Skeletal muscle satellite cell (primary cell): Measurements from ENCODE around the gene MYO1D.

ENCODE experiments used
- H3K27me3 ChIP-seq: 2 replicates; pipeline ENCODE4 v1.7.0; 2013; ENCODE audit warnings: low read length; ENCODE audit not compliant: control insufficient read depth, insufficient read depth
- H3K36me3 ChIP-seq: 2 replicates; pipeline ENCODE4 v1.7.0; 2013; ENCODE audit warnings: mild to moderate bottlenecking, control low read depth, low read length; ENCODE audit not compliant: insufficient read depth
- H3K4me1 ChIP-seq: 2 replicates; pipeline ENCODE4 v1.7.0; 2013; ENCODE audit warnings: low read length; ENCODE audit not compliant: control insufficient read depth, insufficient read depth
- H3K4me2 ChIP-seq: 2 replicates; pipeline ENCODE4 v1.7.0; 2013; ENCODE audit warnings: mild to moderate bottlenecking, low read length
- H3K4me3 ChIP-seq: 2 replicates; pipeline ENCODE4 v1.7.0; 2013; ENCODE audit warnings: low read length
- H3K9ac ChIP-seq: 2 replicates; pipeline ENCODE4 v1.7.0; 2013; ENCODE audit warnings: mild to moderate bottlenecking, low read depth, low read length, moderate library complexity
- H3K9me3 ChIP-seq: replicated peaks from 2 replicates; pipeline ENCODE4 v1.7.0; 2013; ENCODE audit warnings: mild to moderate bottlenecking, control low read depth, low read length

Gene MYO1D

GRCh38 chr17:32601866-32602265 lies 275.1 kb downstream of the MYO1D start:
- no peak overlapping the region for H3K9ac ChIP-seq
- no peak overlapping the region for H3K4me2 ChIP-seq
- H3K36me3 ChIP-seq, result no peaks in the 10 kb centered on the region
- no peaks in the 10 kb centered on the region for H3K9me3 ChIP-seq
- H3K27me3 ChIP-seq, result no peaks in the 10 kb centered on the region
- no peak overlapping the region for H3K4me3 ChIP-seq
- no peaks in the 10 kb centered on the region for H3K4me1 ChIP-seq

GRCh38 chr17:32596628-32597027 lies 280.3 kb downstream of the MYO1D start:
- Histone ChIP-seq H3K9me3 (no peaks in the 10 kb centered on the region), H3K4me1 (no peaks in the 10 kb centered on the region), H3K36me3 (no peaks in the 10 kb centered on the region), H3K4me3 (no peak overlapping the region), H3K27me3 (no peaks in the 10 kb centered on the region), H3K4me2 (no peak overlapping the region), H3K9ac (no peak overlapping the region)

- H3K9ac ChIP-seq, result no peak overlapping the region
- H3K36me3 ChIP-seq, result no peaks in the 10 kb centered on the region
Observed at GRCh38 chr17:32596206-32596605, 280.7 kb downstream of the MYO1D start.

GRCh38 chr17:32593003-32593402 lies 283.9 kb downstream of the MYO1D start:
- Histone ChIP-seq H3K36me3 (no peaks in the 10 kb centered on the region), H3K9me3 (no peaks in the 10 kb centered on the region), H3K9ac (no peak overlapping the region), H3K4me1 (no peaks in the 10 kb centered on the region), H3K27me3 (no peaks in the 10 kb centered on the region), H3K4me2 (no peak overlapping the region), H3K4me3 (no peak overlapping the region)

More at GRCh38 chr17:32596206-32596605, 280.7 kb downstream of the MYO1D start:
- no peak overlapping the region for H3K4me3 ChIP-seq
- no peak overlapping the region for H3K4me2 ChIP-seq
- no peaks in the 10 kb centered on the region for H3K9me3 ChIP-seq
- H3K4me1 ChIP-seq, result no peaks in the 10 kb centered on the region
- H3K27me3 ChIP-seq, result no peaks in the 10 kb centered on the region

GRCh38 chr17:32591405-32591804 lies 285.5 kb downstream of the MYO1D start:
- Histone ChIP-seq H3K9ac (no peak overlapping the region), H3K36me3 (no peaks in the 10 kb centered on the region), H3K4me3 (no peak overlapping the region), H3K9me3 (no peaks in the 10 kb centered on the region), H3K4me2 (no peak overlapping the region), H3K27me3 (no peaks in the 10 kb centered on the region), H3K4me1 (peaks cover 4% of the 10 kb centered on the region)

GRCh38 chr17:32590974-32591373 lies 285.9 kb downstream of the MYO1D start:
- no peak overlapping the region for H3K9ac ChIP-seq
- H3K4me3 ChIP-seq, result no peak overlapping the region
- no peaks in the 10 kb centered on the region for H3K36me3 ChIP-seq
- H3K4me2 ChIP-seq, result no peak overlapping the region
- H3K4me1 ChIP-seq, result peaks cover 4% of the 10 kb centered on the region
- no peaks in the 10 kb centered on the region for H3K9me3 ChIP-seq
- H3K27me3 ChIP-seq, result no peaks in the 10 kb centered on the region

GRCh38 chr17:32588982-32589381 lies 287.9 kb downstream of the MYO1D start:
- Histone ChIP-seq H3K4me1 (peaks cover 4% of the 10 kb centered on the region), H3K4me3 (no peak overlapping the region), H3K9me3 (no peaks in the 10 kb centered on the region), H3K9ac (no peak overlapping the region), H3K36me3 (no peaks in the 10 kb centered on the region), H3K4me2 (no peak overlapping the region), H3K27me3 (no peaks in the 10 kb centered on the region)

GRCh38 chr17:32588135-32588534 lies 288.8 kb downstream of the MYO1D start:
- H3K9ac ChIP-seq, result no peak overlapping the region
- no peaks in the 10 kb centered on the region for H3K36me3 ChIP-seq
- no peaks in the 10 kb centered on the region for H3K9me3 ChIP-seq
- peaks cover 4% of the 10 kb centered on the region for H3K4me1 ChIP-seq
- no peak overlapping the region for H3K4me3 ChIP-seq
- no peaks in the 10 kb centered on the region for H3K27me3 ChIP-seq
- H3K4me2 ChIP-seq, result no peak overlapping the region

- peaks cover 4% of the 10 kb centered on the region for H3K4me1 ChIP-seq
- no peak overlapping the region for H3K9ac ChIP-seq
- no peaks in the 10 kb centered on the region for H3K36me3 ChIP-seq
- no peak overlapping the region for H3K4me2 ChIP-seq
- no peaks in the 10 kb centered on the region for H3K27me3 ChIP-seq
- H3K9me3 ChIP-seq, result no peaks in the 10 kb centered on the region
- no peak overlapping the region for H3K4me3 ChIP-seq
Observed at GRCh38 chr17:32586666-32587065, 290.3 kb downstream of the MYO1D start.

GRCh38 chr17:32584792-32585191 lies 292.1 kb downstream of the MYO1D start:
- Histone ChIP-seq H3K9me3 (no peaks in the 10 kb centered on the region), H3K36me3 (no peaks in the 10 kb centered on the region), H3K27me3 (no peaks in the 10 kb centered on the region), H3K4me2 (no peak overlapping the region), H3K4me1 (peaks cover 4% of the 10 kb centered on the region), H3K9ac (no peak overlapping the region), H3K4me3 (no peak overlapping the region)

GRCh38 chr17:32583053-32583452 lies 293.9 kb downstream of the MYO1D start:
- Histone ChIP-seq H3K27me3 (no peaks in the 10 kb centered on the region), H3K4me2 (no peak overlapping the region), H3K9me3 (no peaks in the 10 kb centered on the region), H3K4me1 (peaks cover 4% of the 10 kb centered on the region), H3K36me3 (no peaks in the 10 kb centered on the region), H3K9ac (no peak overlapping the region), H3K4me3 (no peak overlapping the region)

- no peak overlapping the region for H3K4me3 ChIP-seq
- H3K36me3 ChIP-seq, result no peaks in the 10 kb centered on the region
- peaks cover 5% of the 10 kb centered on the region for H3K4me1 ChIP-seq
- H3K27me3 ChIP-seq, result no peaks in the 10 kb centered on the region
- H3K9me3 ChIP-seq, result no peaks in the 10 kb centered on the region
- H3K9ac ChIP-seq, result no peak overlapping the region
- H3K4me2 ChIP-seq, result no peak overlapping the region
Observed at GRCh38 chr17:32575852-32576251, 301.1 kb downstream of the MYO1D start.
